Common myeloid progenitor, CD34-positive (primary cell): Measurements from ENCODE around the gene ANO1.

ENCODE experiments used
- CTCF ChIA-PET: fragments of 350-600 bp; sonication (Branson Sonifier 250); formaldehyde crosslinking; loops from one replicate; lab custom pipeline; 2021; ENCODE audit warnings: antibody characterized with exemption; lab: Charles Lee
- POLR2A ChIA-PET: fragments of 350-600 bp; sonication (Branson Sonifier 250); formaldehyde crosslinking; loops from one replicate; lab custom pipeline; 2021; ENCODE audit warnings: antibody characterized with exemption; lab: Charles Lee
- DNase-seq, 3 donors: peaks; one replicate each; pipeline versions ENCODE4 v3.0.0 to v3.0.0-alpha.2; 2013
- H3K27ac ChIP-seq, 2 experiments: 1 replicate in 1 of 2; 2 replicates in 1 of 2; pipeline ENCODE4 v1.7.0; 2013; ENCODE audit warnings: inconsistent platforms in 2 of 2, low read length in 2 of 2, mild to moderate bottlenecking in 2 of 2, low read depth in 1 of 2, moderate library complexity in 1 of 2; ENCODE audit not compliant: severe bottlenecking in 2 of 2, insufficient read depth in 1 of 2, poor library complexity in 1 of 2
- H3K27me3 ChIP-seq, 5 experiments: replicated peaks in 2 of 5; 1 replicate in 3 of 5; 2 replicates in 2 of 5; pipeline versions ENCODE4 v1.6.1 to v1.7.0; 2013; ENCODE audit warnings: low read length in 4 of 5, mild to moderate bottlenecking in 2 of 5, moderate library complexity in 2 of 5, inconsistent platforms in 1 of 5; ENCODE audit not compliant: insufficient read depth in 5 of 5, control insufficient read depth in 4 of 5
- H3K36me3 ChIP-seq, 4 experiments: 1 replicate in 2 of 4; 2 replicates in 2 of 4; pipeline versions ENCODE4 v1.6.1 to v1.7.0; 2013; ENCODE audit warnings: low read length in 3 of 4, control low read depth in 1 of 4, mild to moderate bottlenecking in 1 of 4; ENCODE audit not compliant: control insufficient read depth in 4 of 4, insufficient read depth in 4 of 4
- H3K4me1 ChIP-seq, 4 experiments: 1 replicate in 3 of 4; 2 replicates in 1 of 4; pipeline versions ENCODE4 v1.6.1 to v1.7.1; 2013; ENCODE audit warnings: low read length in 3 of 4, mild to moderate bottlenecking in 3 of 4, control low read depth in 1 of 4, inconsistent platforms in 1 of 4, moderate library complexity in 1 of 4; ENCODE audit not compliant: control insufficient read depth in 4 of 4, insufficient read depth in 4 of 4; ENCODE audit errors: control extremely low read depth in 1 of 4
- H3K4me3 ChIP-seq, 7 experiments: 1 replicate in 4 of 7; 2 replicates in 3 of 7; pipeline versions ENCODE4 v1.5.1 to v1.7.0; 2013; ENCODE audit warnings: mild to moderate bottlenecking in 7 of 7, low read length in 6 of 7, moderate library complexity in 6 of 7, inconsistent platforms in 2 of 7, low read depth in 2 of 7, control low read depth in 1 of 7; ENCODE audit not compliant: insufficient read depth in 4 of 7, control insufficient read depth in 1 of 7; ENCODE audit errors: extremely low read depth in 1 of 7
- H3K9me3 ChIP-seq, 5 experiments: 1 replicate in 4 of 5; 2 replicates in 1 of 5; pipeline versions ENCODE4 v1.6.1 to v1.7.1; 2013; ENCODE audit warnings: low read length in 4 of 5, mild to moderate bottlenecking in 2 of 5, inconsistent platforms in 1 of 5, low read depth in 1 of 5, moderate library complexity in 1 of 5; ENCODE audit not compliant: control insufficient read depth in 4 of 5, insufficient read depth in 2 of 5; ENCODE audit errors: control extremely low read depth in 1 of 5
- WGBS: methylation state at CpG from one replicate; pipeline ENCODE4 v1.1.5; 2013; ENCODE audit not compliant: insufficient coverage; 5-methylcytosine and 5-hydroxymethylcytosine counted together

Gene ANO1

GRCh38 chr11:70078781-70079616 lies 882 bp downstream of the ANO1 start:
- H3K4me3 ChIP-seq: no peak overlapping the region
- H3K27ac ChIP-seq: no peak overlapping the region
- ChIA-PET CTCF (interaction anchor here (1.0 kb wide), 1 partner anchor 92 kb away, joined by 3 read pairs; no protein-coding TSS in a partner anchor), POLR2A (no interaction called here)
- H3K27me3 ChIP-seq: peaks cover 3 to 96% (median 49%) of the 10 kb centered on the region in 5 experiments
- DNase-seq: no peak
- WGBS: 14% methylated on average over 40 of the region's 50 CpGs
- H3K9me3 ChIP-seq: no peaks in the 10 kb centered on the region
- peaks cover 0 to 12% (median 4%) of the 10 kb centered on the region in 4 experiments for H3K4me1 ChIP-seq
- H3K36me3 ChIP-seq: no peaks in the 10 kb centered on the region

- Histone ChIP-seq H3K4me1 (peaks cover 0 to 5% (median 1%) of the 10 kb centered on the region in 4 experiments), H3K4me3 (no peak overlapping the region), H3K36me3 (no peaks in the 10 kb centered on the region), H3K27me3 (peaks cover 3 to 89% (median 43%) of the 10 kb centered on the region in 5 experiments), H3K9me3 (no peaks in the 10 kb centered on the region), H3K27ac (no peak overlapping the region)
- WGBS: 71% methylated on average over 5 of the region's 5 CpGs
- POLR2A ChIA-PET: no interaction called here
- no peak for DNase-seq
- CTCF ChIA-PET: interaction anchor here (0.6 to 1.0 kb wide), 2 partner anchors 93 to 186 kb away, joined by 3 read pairs; no protein-coding TSS in a partner anchor
Measured at GRCh38 chr11:70079691-70080090, 1.6 kb downstream of the ANO1 start.

- ChIA-PET POLR2A (no interaction called here), CTCF (no interaction called here)
- DNase-seq: no peak
- Histone ChIP-seq H3K27ac (no peak overlapping the region), H3K27me3 (peaks cover 3 to 81% (median 37%) of the 10 kb centered on the region in 5 experiments), H3K36me3 (no peaks in the 10 kb centered on the region), H3K9me3 (no peaks in the 10 kb centered on the region), H3K4me3 (no peak overlapping the region), H3K4me1 (peaks cover 0 to 4% (median 1%) of the 10 kb centered on the region in 4 experiments)
- 74% methylated on average over 10 of the region's 10 CpGs for WGBS
Measured at GRCh38 chr11:70080763-70081162, 2.6 kb downstream of the ANO1 start.

- Histone ChIP-seq H3K36me3 (no peaks in the 10 kb centered on the region), H3K4me1 (peaks cover 0 to 4% (median 1%) of the 10 kb centered on the region in 4 experiments), H3K9me3 (no peaks in the 10 kb centered on the region), H3K27ac (no peak overlapping the region), H3K27me3 (peaks cover 3 to 81% (median 26%) of the 10 kb centered on the region in 5 experiments), H3K4me3 (no peak overlapping the region)
- ChIA-PET CTCF (interaction anchor here (0.9 to 1.0 kb wide), 2 partner anchors 10 to 30 kb away, joined by 3 read pairs; no protein-coding TSS in a partner anchor), POLR2A (no interaction called here)
- 69% methylated on average over 3 of the region's 4 CpGs for WGBS
- DNase-seq: no peak
Measured at GRCh38 chr11:70082829-70083228, 4.7 kb downstream of the ANO1 start.

- CTCF ChIA-PET: no interaction called here
- Histone ChIP-seq H3K27me3 (peaks cover 3 to 81% (median 20%) of the 10 kb centered on the region in 5 experiments), H3K4me3 (no peak overlapping the region), H3K27ac (no peak overlapping the region), H3K9me3 (no peaks in the 10 kb centered on the region), H3K36me3 (no peaks in the 10 kb centered on the region), H3K4me1 (no peaks in the 10 kb centered on the region)
- POLR2A ChIA-PET: no interaction called here
- DNase-seq: no peak
- 92% methylated on average over 13 of the region's 15 CpGs for WGBS
Measured at GRCh38 chr11:70084046-70084984, 6.2 kb downstream of the ANO1 start.

GRCh38 chr11:70085815-70086769 lies 8.0 kb downstream of the ANO1 start:
- Histone ChIP-seq H3K27me3 (peaks cover 3 to 72% (median 12%) of the 10 kb centered on the region in 5 experiments), H3K36me3 (no peaks in the 10 kb centered on the region), H3K9me3 (no peaks in the 10 kb centered on the region), H3K27ac (no peak overlapping the region), H3K4me3 (no peak overlapping the region), H3K4me1 (no peaks in the 10 kb centered on the region)
- WGBS: 89% methylated on average over 27 of the region's 30 CpGs
- DNase-seq: no peak
- ChIA-PET CTCF (no interaction called here), POLR2A (no interaction called here)
